Stimulated activated CD4-positive, alpha-beta T cell treated with anti-CD3 and anti-CD28 coated beads, Interleukin-4, amount 100 ng/mL, for 4 hours (primary cell): ENCODE measurements around the gene DNAH6.

ENCODE experiments used
- DNase-seq, 2 experiments: peaks; one replicate each; pipeline ENCODE4 v3.0.0-alpha.2; 2020

The DNAH6 gene

DNA sequence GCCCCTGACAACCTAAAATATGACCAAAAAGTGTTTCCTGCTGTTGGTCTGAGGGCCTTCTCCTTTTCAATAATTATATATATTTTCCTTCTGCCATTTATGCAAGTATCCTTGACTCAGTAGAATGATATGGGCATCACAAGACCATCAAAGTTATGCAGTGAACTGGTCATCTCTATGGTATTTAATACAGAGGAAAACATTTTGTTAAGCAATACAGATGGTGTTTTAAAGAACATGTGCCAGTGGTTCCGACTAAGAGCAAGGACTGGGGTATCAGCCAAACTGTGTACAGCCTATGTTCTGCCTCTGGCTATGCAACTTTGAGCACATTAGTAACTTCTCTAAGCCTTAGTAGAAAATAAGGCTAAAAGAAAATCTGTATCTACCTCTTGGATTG lies 185.6 kb downstream of the DNAH6 start:
- DNase-seq = no peak

DNA sequence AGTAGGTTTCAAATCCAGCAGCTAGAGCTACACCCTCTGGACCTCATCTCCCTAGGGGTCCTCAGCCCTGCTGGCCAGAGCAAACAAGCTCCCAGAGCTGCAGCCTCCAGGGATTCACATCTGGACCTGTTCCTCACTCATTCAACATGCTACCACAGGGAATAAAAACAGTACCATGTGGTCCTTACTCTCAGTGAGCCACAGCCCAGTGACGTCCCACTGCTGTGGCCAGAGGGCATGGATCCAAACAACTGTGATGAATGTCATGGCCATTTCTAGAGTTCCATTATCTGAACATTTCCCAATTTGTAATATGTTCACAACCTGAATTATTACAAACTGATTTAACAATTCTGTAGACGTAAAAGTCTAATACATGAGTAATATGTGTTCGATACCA lies 186.6 kb downstream of the DNAH6 start:
- no peak for DNase-seq

DNA sequence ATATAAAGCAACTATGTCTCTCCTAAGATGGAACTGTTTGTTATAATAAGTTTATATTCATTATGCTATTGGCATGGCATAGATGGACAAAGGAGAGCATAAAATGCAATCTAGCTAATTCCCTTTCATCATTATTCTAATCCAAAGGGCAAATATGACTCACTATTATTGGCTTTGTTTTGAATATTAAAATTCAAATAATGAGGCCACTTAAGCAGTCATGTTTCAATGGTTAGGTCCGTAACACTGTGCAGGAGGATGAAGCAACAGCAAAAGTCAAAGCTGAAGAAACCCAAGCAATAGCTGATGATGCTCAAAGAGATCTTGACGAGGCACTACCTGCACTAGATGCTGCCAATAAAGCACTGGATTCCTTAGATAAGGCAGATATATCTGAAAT lies 187.5 kb downstream of the DNAH6 start:
- DNase-seq = no peak

DNA sequence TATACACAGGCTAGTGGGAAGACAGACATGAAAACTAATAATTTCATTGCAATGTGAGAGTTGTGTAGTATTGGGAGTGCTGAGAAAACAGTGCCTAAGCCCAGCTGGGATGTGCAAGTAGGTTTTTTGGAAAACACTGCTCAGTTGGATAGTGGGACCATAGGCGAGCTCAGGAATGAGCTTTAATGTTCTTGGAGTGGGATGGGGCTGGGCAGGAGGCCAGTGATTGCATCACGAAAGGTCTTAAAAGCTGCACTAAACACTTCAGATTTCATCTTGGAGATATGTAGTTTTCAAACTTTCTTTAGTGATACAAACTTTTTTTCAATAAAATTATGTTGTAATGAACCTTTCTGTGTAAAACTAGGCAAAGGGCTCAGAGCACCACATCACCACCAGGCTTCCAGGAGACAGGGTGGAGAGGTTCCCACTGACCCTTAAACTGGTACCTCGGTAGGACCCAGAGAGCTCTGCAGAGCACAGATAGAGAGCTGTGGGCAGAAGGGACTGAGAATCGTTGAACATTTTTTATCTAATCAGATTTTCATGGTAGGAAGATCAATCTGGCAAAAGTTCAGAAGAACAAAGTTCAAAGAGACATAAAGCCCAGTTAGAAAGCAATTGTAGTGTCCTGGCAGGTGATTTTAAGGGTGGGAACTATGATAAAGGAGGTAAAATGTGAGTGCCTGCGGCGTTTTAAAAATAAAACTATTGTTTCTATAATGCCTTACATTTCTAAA lies 188.4 kb downstream of the DNAH6 start:
- DNase-seq = no peak

DNA sequence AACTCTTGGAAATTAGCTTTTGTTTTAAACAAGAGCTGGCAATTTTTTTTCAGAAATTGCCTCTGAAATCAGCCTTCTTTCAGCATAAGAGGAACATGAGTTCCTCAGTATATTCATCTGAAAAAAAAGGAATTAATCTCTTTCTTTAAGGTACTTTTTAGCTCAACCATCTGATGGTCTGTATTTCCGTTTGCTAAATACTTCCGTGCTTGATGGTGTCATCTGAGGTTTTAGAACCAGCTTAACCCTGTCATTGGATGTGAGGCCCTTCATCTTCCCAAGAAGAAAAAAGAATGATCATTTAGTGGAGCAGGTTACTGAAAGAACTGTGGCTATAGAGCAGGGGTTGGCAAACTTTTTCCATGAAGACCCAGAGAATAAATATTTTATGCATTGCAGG lies 189.6 kb downstream of the DNAH6 start:
- DNase-seq = no peak

DNA sequence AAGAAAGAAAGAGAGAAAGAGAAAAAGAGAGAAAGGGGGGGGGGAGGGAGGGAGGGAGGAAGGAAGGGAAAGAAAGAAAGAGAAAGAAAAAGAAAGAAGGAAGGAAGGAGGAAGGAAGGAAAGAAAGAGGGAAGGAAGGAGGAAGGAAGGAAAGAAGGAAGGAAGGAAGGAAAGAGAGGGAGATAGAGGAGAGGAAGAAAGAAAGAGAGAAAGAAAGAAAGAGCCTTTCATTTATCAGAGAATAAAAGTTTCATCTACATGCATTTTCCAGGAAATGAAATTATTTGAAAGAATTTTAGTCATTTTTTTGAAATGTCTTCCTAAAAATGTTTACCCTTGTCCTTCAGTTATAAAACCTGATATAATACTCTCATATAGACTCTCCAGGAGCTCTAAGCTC lies 192.1 kb downstream of the DNAH6 start:
- no peak for DNase-seq

DNA sequence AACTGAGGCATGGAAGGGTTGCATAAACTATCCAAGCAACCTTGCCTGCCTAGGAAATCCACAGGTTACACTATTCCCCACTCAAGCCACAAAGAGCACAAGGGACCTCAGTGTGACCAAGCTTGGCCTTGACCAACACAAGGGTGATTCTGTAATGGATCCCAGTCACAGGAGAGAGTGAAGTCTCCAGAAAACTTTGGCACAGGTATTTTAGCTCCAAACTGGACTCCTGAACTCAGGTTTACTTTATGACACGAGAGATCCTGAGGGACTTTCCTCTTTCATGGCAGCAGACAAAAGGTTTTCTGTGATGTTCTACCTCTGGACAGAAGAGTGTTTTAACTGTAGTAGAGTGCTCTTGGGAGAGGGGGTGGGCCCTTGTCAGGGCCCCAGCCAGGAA lies 195.4 kb downstream of the DNAH6 start:
- no peak for DNase-seq

DNA sequence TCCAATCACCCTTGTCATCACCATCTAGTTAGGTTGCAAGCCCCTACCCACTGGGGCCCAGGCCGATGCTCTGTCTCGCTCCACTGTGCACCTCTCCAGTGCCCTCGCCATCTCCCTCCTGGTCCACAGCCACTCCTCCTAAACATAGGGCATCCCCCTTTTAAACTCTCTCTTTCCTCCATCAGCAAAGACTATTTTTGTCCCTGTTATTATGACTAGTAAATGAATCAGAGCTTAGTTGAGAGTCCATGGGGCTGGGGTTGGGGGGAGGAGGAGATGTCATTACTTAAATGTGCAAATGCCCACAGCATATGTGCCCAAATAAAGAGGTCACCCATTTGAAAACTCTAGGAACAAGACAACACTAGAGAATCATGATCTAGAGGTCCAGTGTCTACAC lies 197.1 kb downstream of the DNAH6 start:
- DNase-seq = no peak

DNA sequence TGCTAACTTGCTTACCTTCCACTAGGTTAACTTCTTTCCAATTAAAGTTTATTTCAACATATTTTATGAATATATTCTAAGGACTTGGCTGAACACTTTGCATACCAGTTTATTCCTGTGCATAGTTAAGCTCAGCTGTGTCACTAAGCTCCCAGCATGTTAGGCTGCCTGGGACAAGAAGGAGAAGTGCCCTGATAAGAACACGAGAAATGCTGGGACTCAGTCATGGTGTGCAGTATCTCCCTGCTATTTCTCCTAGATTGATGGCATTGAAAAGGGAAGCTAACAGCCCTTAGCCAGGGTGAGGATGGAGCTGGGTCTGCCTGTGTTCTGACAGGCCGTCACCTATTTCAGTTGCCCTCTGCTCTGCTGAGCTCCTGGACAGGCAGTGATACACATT lies 200.3 kb downstream of the DNAH6 start:
- DNase-seq = no peak

DNA sequence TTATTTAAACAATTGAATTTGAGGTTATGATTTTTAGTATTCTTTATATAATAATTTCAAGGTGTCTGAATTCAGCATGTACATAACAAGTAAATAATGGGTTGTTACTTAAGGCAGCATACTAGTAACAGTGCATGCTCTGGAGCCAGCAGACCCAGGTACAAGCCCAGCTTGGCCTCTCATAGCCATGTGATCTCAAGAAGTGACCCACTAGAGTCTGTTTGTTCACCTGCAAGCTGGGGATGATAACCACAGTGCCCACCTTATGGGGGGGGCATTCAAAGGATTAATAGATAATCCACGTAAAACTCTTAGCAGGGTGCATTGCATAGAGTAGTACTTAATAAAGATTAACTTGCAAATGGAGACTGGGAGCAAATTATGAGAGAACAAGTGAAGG lies 201.0 kb downstream of the DNAH6 start:
- no peak for DNase-seq

DNA sequence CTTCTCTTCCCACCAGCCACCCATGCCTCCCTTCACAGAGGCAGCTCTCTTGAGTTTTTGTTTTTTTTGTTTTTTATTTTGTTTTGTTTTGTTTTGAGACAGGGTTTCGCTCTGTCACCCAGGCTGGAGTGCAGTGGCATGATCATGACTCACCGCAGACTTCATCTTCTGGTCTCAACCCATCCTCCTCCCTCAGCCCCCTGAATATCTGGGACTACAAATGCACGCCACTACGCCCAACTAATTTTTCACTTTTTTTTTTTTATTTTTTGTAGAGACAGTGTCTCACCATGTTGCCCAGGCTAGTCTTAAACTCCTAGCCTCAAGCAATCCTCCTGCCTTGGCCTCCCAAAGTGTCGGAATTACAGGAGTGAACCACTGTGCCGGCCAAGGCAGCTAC lies 203.1 kb downstream of the DNAH6 start:
- DNase-seq = no peak

DNA sequence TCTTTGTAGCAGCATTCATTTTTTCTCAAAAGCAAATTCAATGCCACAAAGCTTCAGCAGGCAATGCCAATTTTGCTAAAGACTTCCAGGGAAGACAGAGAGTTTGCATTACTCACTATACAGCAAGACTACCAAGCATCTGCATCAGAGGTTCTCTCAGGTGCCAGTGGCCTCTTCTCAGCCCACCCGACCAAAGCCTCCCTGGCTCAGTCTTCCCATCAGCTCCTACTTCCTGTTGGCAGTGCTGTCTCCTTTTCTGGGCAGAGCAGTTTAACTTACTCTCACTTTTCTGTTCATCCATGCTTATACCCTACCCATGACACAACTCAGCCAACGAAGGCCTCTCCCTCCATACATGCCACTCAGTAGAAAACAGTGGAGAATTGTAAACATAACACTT lies 207.5 kb downstream of the DNAH6 start:
- no peak for DNase-seq

DNA sequence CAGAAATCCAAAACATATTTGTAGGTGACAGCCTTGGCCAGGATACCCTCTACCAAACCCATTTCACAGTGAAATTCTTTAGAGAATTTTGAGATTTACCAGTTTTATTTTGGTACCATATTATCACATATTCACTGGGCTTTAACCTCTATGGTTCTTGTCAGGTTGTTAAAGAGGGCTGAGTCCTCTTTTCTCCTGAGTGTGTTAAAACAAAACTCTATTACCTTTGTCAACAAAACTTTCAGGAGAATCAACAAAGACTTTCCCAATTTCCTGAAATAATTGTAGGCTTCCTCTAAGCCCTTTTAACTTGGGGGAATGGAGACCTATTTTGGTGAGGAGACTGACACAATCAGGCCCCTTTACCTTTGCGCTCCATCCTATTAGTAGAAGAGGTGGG lies 209.4 kb downstream of the DNAH6 start:
- DNase-seq = no peak

DNA sequence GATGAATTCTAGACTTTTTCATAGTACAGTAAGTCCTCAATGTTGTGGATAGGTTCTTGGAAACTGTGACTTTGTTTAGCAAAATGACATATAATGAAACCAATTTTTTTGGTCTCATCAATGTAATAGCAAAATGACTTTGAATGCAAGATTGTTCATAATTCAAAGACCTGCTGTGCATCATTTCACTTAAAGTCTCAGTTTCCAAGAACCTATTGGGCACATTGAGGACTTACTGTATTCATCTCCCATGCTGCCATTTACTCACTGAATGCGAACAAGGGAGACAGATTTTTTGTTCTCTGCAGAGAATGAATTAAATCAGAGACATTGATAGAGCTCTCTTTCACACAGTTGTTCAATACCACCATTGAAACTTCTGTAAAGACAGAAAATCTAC lies 211.0 kb downstream of the DNAH6 start:
- no peak for DNase-seq

DNA sequence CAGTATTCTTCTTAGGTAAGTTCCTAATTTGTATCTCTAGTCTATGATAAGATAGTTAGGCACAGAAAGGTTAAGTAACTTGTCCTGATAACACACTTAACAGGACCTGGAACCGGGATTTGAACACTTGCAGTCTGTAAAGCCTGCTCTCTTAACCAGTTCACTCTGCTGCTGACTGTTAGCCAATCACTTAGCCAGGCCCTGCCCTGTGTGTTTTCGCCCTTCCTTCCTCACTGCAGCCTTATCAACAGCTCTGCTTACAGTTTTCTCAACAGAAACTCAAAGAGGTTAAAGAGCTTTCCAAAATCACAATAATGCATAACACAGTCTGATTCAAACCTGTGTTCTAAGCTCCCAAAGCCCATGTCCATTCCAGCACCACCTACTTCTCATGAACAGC lies 212.9 kb downstream of the DNAH6 start:
- DNase-seq = no peak

DNA sequence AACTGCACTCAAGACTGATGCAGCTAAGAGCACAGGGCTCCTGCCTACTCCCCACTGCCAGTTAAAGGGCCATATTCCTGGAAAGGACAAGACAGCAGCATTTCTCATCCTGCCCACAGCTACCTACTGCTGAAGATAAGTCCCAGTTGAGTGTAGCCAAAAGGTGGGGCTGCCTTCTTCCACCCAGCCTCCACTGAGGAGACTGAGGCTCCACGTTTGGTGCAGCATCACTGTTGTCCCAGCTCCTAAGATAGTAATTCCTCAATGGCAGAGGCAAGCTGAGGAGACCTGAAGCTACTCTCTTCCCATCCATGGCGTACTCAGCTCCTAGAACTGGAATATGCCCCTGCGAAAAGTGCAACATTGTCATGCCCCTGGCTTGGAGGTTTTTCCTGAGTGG lies 214.9 kb downstream of the DNAH6 start:
- DNase-seq = no peak

DNA sequence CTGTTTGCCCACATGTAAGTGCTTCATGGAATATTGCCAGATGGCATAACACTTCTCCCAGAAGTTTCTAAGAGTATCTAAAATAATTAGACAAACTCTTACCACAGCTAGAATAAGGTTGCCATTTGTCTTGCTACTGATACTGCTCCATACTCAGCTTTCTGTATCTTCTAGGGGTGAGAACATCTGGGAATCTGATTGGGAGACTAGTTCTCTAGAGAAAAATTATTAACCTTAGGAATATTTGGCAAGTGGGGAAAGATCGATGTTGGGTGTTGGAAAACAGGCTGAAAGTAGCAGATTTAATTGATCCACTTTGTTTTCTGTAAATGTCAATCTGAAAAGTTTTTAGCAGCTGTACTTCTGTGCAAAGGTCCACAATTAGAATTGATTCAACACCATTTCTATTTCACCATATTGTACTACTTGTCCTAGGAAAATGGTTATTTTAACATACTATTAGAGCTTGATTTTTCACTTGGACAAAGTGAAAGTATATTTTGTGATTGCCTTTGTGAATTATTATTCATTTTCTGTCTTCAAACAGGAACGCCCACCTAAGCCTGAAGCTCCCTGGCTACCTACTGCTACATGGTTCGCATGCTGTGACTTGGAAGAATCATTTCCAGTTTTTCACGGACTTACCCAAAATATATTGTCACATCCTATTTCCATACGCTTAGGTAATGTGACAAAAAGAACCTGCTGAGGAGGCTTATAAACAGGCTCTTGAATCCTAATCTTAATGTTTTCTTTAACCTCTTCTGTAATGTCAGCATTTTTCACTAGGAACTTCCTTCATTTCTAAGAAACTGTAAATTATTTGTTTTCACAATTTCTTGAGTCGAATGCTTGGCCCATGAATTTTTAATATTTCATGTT lies 216.8 kb downstream of the DNAH6 start:
- DNase-seq = no peak

DNA sequence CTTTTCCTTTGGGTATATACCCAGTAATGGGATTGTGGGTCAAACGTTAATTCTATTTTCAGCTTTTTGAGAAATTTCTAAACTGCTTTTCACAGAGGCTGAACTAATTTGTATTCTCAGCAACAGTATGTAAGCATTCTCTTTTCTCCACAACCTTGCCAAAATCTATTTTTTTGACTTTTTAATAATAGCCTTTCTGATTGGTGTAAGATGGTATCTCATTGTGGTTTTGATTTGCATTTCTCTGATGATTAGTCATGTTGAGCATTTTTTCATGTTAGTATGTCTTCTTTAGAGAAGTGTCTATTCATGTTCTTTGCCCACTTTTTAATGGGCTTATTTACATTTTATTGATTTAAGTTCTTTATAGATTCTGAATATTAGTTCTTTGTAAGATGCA lies 219.1 kb downstream of the DNAH6 start:
- DNase-seq = no peak

DNA sequence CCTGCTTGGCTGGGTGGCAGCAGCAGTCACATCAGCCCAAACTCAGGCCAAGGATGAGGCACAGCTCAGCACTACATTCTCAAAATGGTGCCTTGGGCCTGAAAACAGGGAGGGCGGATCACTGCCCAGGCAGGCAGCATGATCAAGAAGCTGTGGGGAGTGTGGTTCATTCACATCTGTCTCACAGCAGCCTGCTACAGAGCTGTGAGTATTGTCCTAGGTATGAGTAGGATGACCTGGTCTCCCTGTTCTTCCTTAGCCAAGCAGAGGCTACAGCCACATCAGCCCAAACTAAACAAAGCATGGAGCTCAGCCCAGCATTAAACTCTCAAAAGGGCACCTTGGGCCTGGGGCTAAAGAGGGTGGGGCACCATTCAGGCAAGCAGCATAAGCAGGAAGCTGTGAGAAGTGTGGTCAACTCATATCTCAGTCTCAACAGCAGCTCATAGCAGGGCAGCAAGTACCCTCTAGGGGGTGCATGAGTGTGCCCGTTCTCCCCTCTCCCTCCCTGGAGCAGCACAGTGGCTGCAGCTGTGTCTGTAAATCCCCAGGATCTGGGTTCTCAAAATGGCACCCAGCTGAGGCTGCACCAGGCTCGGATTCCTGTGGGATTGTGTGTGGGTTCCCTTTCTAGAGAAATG lies 225.0 kb downstream of the DNAH6 start:
- DNase-seq = peak; percentile 18 to 32

DNA sequence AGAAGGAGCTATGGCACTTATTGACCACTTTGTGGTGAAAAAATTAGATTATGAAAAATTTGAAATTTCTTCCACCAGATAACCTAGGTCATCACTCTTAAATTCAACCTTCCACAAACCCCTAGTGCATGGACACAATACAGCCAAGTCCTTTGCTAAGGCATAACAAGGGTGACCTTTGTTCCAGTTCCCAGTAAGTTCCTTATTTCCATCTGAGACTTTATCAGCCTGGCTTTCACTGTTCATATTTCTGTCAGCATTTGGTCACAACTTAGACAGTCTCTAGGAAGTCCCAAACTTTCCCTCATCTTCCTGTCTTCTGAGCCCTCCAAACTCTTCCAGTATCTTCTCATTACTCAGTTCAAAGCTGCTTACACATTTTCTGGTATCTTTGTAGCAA lies 232.0 kb downstream of the DNAH6 start:
- no peak for DNase-seq

DNA sequence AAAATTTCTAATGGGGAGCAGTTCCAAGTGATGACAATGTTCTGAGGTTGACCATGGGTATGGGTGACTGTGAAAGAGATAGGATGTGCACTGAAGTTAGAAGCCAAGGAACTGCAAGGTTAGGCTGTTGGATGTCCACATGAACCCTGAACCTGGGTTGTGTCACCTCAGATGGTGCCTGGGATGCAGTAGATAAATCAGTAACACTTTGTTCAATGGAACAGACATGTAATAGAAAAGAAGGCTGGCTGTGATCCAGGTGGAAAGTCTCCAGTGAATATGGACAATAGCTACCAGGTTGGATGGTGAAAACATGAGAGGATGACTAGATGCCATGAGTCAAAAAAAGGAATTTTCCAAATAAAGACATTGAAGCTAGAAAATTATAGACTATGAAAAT lies 233.1 kb downstream of the DNAH6 start:
- DNase-seq = no peak

DNA sequence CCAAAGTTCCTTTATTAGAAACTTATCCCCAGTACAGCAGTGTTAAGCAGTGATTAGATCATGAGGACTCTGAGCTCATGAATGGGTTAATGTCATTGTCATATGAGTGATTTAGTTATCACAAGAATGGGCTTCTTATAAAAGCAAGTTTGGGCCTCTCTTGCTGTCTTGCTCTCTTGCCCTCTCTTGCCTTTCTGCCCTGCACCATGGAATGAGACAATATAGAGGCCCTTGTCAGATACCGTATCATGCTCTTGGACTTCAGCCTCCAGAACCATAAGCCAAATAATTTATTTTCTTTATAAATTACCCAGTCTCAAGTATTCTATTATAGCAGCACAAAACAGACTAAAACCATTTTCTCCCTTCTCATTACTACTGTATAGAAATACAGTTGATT lies 238.8 kb downstream of the DNAH6 start:
- DNase-seq = no peak

DNA sequence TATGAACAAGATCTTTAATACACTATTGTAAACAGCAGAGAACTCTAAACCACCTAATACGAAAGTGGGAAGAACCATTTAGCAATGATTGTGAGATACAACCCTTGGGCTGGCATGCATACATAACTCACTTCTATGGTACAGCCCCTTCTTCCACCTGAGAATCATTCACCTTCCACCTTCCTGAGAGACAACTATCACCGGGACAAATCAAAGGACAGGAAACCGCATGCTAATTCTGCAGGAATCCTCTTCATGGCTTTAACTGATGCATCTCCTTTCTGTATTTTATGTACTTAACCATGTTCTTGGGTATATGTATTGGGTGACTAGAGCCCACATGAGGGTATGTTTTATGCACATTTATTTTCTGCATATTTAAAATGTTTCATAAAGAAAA lies 241.3 kb downstream of the DNAH6 start:
- no peak for DNase-seq

DNA sequence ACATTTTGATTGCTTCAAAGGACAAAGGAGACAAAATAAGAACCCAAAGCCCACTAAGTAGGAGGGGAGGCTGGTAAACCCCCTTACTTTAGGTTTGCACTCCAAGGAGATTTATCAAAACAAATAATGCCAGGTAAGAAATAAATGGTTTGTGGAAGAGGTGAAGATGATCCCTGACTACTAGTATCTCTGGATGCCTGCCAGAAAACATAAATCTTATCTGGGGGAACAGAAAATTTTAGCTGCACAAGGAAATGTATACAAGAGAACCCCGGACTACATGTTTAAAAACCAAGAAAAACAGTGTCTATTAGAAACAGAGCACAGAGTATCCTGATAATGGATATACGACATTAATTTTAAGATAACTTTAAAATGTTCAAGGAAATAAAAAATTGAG lies 250.5 kb downstream of the DNAH6 start:
- no peak for DNase-seq
